Panc1 (cell line): ENCODE measurements around the gene MAL. TPM values are rescaled to one million over a fixed set of nuclear protein-coding genes. Genes with fewer than 3 reads are reported as not detected.

ENCODE experiments used
- ATAC-seq: fragments of 200-7000 bp; cut with Tn5 transposase; 2 replicates; pipeline ENCODE4 v1.9.1; 2020; ENCODE audit warnings: mild to moderate bottlenecking, moderate library complexity
- BruUV-seq: library from RNA; stranded (reverse); fragments of 400-500 nt; replicated peaks from 2 replicates; lab custom pipeline; 2021; lab: Mats Ljungman, UMichigan
- CTCF ChIA-PET: fragments of 300-600 bp; sonication (Branson Sonifier 250); formaldehyde crosslinking; loops from one replicate; lab custom pipeline; 2022; ENCODE audit warnings: antibody characterized with exemption; lab: Charles Lee
- POLR2A ChIA-PET: fragments of 300-600 bp; sonication (Branson Sonifier 250); formaldehyde crosslinking; loops from one replicate; lab custom pipeline; 2022; ENCODE audit warnings: antibody characterized with exemption; lab: Charles Lee
- DNase-seq: peaks from one replicate; pipeline ENCODE4 v3.0.0-alpha.2; 2010; ENCODE audit warnings: low read depth, low spot score
- H3K27ac ChIP-seq: 2 replicates; pipeline ENCODE4 v1.5.1; 2011; ENCODE audit warnings: mild to moderate bottlenecking, low read length, inconsistent platforms
- H3K27me3 ChIP-seq: fragments of 200-500 bp; sonication (Bioruptor generic); 2 replicates; pipeline ENCODE4 v1.6.0; 2014; ENCODE audit warnings: low read length, inconsistent platforms; ENCODE audit not compliant: control insufficient read depth, insufficient read depth
- H3K36me3 ChIP-seq: fragments of 200-500 bp; sonication (Bioruptor generic); 2 replicates; pipeline ENCODE4 v1.5.1; 2014; ENCODE audit warnings: inconsistent platforms, mild to moderate bottlenecking, low read length, moderate library complexity; ENCODE audit not compliant: control insufficient read depth, insufficient read depth
- H3K4me1 ChIP-seq: 2 replicates; pipeline ENCODE4 v1.5.1; 2011; ENCODE audit warnings: inconsistent platforms, mild to moderate bottlenecking, low read length, moderate library complexity; ENCODE audit not compliant: control insufficient read depth, insufficient read depth
- H3K4me3 ChIP-seq, 2 experiments: 2 replicates each; pipeline ENCODE4 v1.5.1; 2011 to 2012; ENCODE audit warnings: low read depth in 2 of 2, low read length in 2 of 2, mild to moderate bottlenecking in 2 of 2, inconsistent platforms in 1 of 2, moderate library complexity in 1 of 2
- H3K9me3 ChIP-seq: fragments of 200-500 bp; sonication (Bioruptor generic); 2 replicates; pipeline ENCODE4 v1.5.1; 2014; ENCODE audit warnings: low read depth, mild to moderate bottlenecking, inconsistent platforms, low read length, moderate library complexity; ENCODE audit not compliant: control insufficient read depth, insufficient read depth
- POLR2AphosphoS5 ChIP-seq: IDR thresholded peaks from 2 replicates; pipeline ENCODE4 v1.6.1; 2012; ENCODE audit warnings: mild to moderate bottlenecking, low read depth, low read length, moderate library complexity
- SIN3A ChIP-seq: IDR thresholded peaks from 2 replicates; pipeline ENCODE4 v1.6.1; 2012; ENCODE audit warnings: low read depth, mild to moderate bottlenecking, low read length, moderate library complexity, borderline replicate concordance; ENCODE audit not compliant: insufficient read depth
- TCF7L2 ChIP-seq: IDR thresholded peaks from 2 replicates; pipeline ENCODE4 v1.6.1; 2011; ENCODE audit warnings: mild to moderate bottlenecking, low read depth, low read length, inconsistent platforms
- in situ Hi-C: cut with HindIII; loops from 2 replicates; pipeline ENCODE4 v1.10.0; 2016; ENCODE audit warnings: low sequenced_read_pairs, low pct_unique_long_range_greater_than_20kb
- intact Hi-C: fragments of 100-400 bp; cut with micrococcal nuclease; formaldehyde crosslinking; loops from one replicate; pipeline ENCODE4 v1.10.0; 2022; ENCODE audit not compliant: unreplicated experiment
- total RNA-seq: library from RNA; stranded (reverse); gene quantifications from one replicate; pipeline ENCODE4 v1.2.1, GENCODE V29; 2021; ENCODE audit not compliant: unreplicated experiment
- TF ChIP-seq, protein P1 (sequence below), 2 experiments: IDR thresholded peaks; 2 replicates each; pipeline ENCODE4 v1.6.1; 2011 to 2012; ENCODE audit warnings: low read depth in 2 of 2, control low read depth in 1 of 2, low read length in 1 of 2, mild to moderate bottlenecking in 1 of 2, moderate library complexity in 1 of 2; ENCODE audit not compliant: insufficient read depth in 1 of 2
- TF ChIP-seq, protein P2 (sequence below): fragments of 450-650 bp; IDR thresholded peaks from 2 replicates; pipeline ENCODE4 v1.5.1; 2017; ENCODE audit warnings: mild to moderate bottlenecking

The MAL gene
- total RNA-seq, 1 experiment from 2014 or later, result 1.3 TPM

DNA sequence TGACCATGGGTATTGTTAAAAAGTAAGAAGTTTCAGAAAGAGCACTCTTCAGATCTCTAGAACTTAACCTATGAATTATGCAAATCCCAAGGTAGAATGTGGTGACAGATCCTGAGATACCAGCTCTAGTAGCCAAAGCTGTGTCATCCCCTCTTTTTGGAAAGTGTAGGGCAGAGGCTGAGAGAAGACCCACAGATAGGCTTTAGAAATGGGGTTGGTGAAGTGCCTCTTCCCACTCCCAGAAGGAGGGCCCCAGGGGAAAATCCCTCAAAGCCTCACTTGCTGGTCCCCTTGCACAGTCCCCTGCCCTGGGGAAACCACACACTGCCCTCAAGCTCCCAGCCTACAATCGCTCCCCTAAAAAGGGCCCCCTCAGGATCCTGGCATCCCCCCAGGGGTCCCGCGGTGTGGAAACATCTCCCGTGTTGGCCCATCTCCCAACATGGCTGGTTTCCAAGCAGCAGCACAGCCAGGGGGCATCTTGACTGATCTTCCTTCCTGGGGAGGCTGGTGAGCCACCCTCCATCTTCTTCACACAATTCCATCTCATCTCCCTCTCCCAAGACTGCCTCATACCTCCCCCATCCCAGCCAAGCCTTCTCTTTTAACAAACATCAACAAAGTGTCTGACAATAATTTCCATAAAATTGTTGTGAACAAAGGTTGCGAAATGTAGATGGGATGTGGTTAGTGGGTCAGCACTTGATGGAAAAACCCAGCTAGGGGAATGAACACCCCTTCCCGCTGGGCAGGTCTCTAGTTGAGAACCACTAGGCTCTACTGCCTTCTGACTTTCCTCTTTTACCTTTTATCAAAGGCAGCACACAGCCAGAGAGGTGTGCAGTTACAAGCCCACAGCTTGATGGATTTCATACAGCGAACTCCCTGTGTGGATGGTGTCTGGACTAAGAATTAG lies 25.1 kb downstream of the MAL start:
- no peaks in the 10 kb centered on the region for H3K9me3 ChIP-seq
- TF ChIP-seq, protein P1, sequence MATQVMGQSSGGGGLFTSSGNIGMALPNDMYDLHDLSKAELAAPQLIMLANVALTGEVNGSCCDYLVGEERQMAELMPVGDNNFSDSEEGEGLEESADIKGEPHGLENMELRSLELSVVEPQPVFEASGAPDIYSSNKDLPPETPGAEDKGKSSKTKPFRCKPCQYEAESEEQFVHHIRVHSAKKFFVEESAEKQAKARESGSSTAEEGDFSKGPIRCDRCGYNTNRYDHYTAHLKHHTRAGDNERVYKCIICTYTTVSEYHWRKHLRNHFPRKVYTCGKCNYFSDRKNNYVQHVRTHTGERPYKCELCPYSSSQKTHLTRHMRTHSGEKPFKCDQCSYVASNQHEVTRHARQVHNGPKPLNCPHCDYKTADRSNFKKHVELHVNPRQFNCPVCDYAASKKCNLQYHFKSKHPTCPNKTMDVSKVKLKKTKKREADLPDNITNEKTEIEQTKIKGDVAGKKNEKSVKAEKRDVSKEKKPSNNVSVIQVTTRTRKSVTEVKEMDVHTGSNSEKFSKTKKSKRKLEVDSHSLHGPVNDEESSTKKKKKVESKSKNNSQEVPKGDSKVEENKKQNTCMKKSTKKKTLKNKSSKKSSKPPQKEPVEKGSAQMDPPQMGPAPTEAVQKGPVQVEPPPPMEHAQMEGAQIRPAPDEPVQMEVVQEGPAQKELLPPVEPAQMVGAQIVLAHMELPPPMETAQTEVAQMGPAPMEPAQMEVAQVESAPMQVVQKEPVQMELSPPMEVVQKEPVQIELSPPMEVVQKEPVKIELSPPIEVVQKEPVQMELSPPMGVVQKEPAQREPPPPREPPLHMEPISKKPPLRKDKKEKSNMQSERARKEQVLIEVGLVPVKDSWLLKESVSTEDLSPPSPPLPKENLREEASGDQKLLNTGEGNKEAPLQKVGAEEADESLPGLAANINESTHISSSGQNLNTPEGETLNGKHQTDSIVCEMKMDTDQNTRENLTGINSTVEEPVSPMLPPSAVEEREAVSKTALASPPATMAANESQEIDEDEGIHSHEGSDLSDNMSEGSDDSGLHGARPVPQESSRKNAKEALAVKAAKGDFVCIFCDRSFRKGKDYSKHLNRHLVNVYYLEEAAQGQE (IDR thresholded peaks at IDR 0.05; ENCODE audit: insufficient read depth in 1 of 2, low read depth in 2 of 2, low read length in 1 of 2), result no peak
- TF ChIP-seq TCF7L2, result no peak
- no peak for TF ChIP-seq SIN3A
- no peak for TF ChIP-seq POLR2AphosphoS5
- TF ChIP-seq, protein P2, sequence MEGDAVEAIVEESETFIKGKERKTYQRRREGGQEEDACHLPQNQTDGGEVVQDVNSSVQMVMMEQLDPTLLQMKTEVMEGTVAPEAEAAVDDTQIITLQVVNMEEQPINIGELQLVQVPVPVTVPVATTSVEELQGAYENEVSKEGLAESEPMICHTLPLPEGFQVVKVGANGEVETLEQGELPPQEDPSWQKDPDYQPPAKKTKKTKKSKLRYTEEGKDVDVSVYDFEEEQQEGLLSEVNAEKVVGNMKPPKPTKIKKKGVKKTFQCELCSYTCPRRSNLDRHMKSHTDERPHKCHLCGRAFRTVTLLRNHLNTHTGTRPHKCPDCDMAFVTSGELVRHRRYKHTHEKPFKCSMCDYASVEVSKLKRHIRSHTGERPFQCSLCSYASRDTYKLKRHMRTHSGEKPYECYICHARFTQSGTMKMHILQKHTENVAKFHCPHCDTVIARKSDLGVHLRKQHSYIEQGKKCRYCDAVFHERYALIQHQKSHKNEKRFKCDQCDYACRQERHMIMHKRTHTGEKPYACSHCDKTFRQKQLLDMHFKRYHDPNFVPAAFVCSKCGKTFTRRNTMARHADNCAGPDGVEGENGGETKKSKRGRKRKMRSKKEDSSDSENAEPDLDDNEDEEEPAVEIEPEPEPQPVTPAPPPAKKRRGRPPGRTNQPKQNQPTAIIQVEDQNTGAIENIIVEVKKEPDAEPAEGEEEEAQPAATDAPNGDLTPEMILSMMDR, result no peak
- peaks cover 8% of the 10 kb centered on the region for H3K27me3 ChIP-seq
- DNase-seq (no peak), ATAC-seq (no peak)
- in situ Hi-C loops, result no loop called here
- ChIA-PET POLR2A (no interaction called here), CTCF (interaction anchor here (0.6 kb wide), 1 partner anchor 175 kb away, joined by 3 read pairs; no protein-coding TSS in a partner anchor)
- no peak overlapping the region for H3K27ac ChIP-seq
- no TSS peak for BruUV-seq
- intact Hi-C loops, result no loop called here
- H3K36me3 ChIP-seq, result no peaks in the 10 kb centered on the region
- no peak overlapping the region for H3K4me3 ChIP-seq
- no peaks in the 10 kb centered on the region; the same call in 1 of the 2 replicates for H3K4me1 ChIP-seq

DNA sequence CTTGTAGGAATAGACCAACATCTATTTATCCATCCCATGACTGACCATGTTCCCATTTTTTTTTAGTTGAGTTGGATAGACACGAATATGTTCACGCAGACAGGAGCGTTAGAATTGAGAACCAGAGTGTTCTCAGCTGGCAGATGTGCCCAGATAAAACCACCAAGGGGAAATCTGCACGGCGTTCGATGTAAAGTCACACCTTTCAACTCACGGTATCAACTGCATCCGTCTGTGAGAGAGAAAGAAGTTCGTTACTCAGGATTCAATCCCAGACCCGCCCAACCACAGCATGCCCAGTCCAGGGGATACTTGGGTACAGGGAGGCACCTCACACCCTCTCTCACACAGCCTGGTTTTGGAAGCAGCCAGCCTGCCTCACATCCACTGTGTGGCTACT lies 26.1 kb downstream of the MAL start:
- Histone ChIP-seq H3K4me3 (no peak overlapping the region), H3K27ac (no peak overlapping the region), H3K4me1 (no peaks in the 10 kb centered on the region; the same call in 1 of the 2 replicates), H3K36me3 (no peaks in the 10 kb centered on the region), H3K9me3 (no peaks in the 10 kb centered on the region), H3K27me3 (peaks cover 8% of the 10 kb centered on the region)
- no peak for DNase-seq
- TF ChIP-seq, protein P1 (IDR thresholded peaks at IDR 0.05; ENCODE audit: insufficient read depth in 1 of 2, low read depth in 2 of 2, low read length in 1 of 2), result no peak
- TF ChIP-seq, protein P2, result no peak
- TF ChIP-seq POLR2AphosphoS5, result no peak
- no peak for TF ChIP-seq TCF7L2
- TF ChIP-seq SIN3A, result no peak
- BruUV-seq, result no TSS peak
- ChIA-PET CTCF (no interaction called here), POLR2A (no interaction called here)
- intact Hi-C loops, result loop anchor here (2.0 kb wide), 1 partner anchor 29 kb away; no protein-coding TSS in a partner anchor
- in situ Hi-C loops, result no loop called here
- ATAC-seq, result no peak
